Neuronal stem cell (in vitro differentiated cells): Measurements from ENCODE around the gene PLXNB1.
A peak's percentile ranks its signal among the peaks of the same experiment; 100 is the strongest.

Experiments
- DNase-seq: peaks from one replicate; pipeline ENCODE4 v3.0.0-alpha.2; 2013; ENCODE audit warnings: low spot score
- H2AFZ ChIP-seq: one replicate; pipeline ENCODE4 v1.6.1; 2013; ENCODE audit warnings: mild to moderate bottlenecking, low read length, inconsistent platforms
- H2AK5ac ChIP-seq: 2 replicates; pipeline ENCODE4 v1.6.1; 2013; ENCODE audit warnings: low read depth, mild to moderate bottlenecking, inconsistent platforms, low read length, moderate library complexity, mixed read lengths
- H2BK120ac ChIP-seq: 2 replicates; pipeline ENCODE4 v1.6.1; 2013; ENCODE audit warnings: low read depth, mild to moderate bottlenecking, inconsistent platforms, low read length, moderate library complexity, mixed read lengths
- H2BK12ac ChIP-seq: one replicate; pipeline ENCODE4 v1.6.1; 2013; ENCODE audit warnings: low read length, inconsistent platforms
- H2BK15ac ChIP-seq: 2 replicates; pipeline ENCODE4 v1.6.1; 2013; ENCODE audit warnings: mild to moderate bottlenecking, low read length, inconsistent platforms, mixed read lengths
- H2BK5ac ChIP-seq: one replicate; pipeline ENCODE4 v1.6.1; 2013; ENCODE audit warnings: inconsistent platforms, mild to moderate bottlenecking, low read length, moderate library complexity
- H3K14ac ChIP-seq: one replicate; pipeline ENCODE4 v1.6.1; 2013; ENCODE audit warnings: low read length, inconsistent platforms
- H3K18ac ChIP-seq: 2 replicates; pipeline ENCODE4 v1.6.1; 2013; ENCODE audit warnings: low read length, inconsistent platforms
- H3K23ac ChIP-seq: 2 replicates; pipeline ENCODE4 v1.6.1; 2013; ENCODE audit warnings: low read depth, mild to moderate bottlenecking, mixed read lengths, low read length, inconsistent platforms; ENCODE audit not compliant: poor library complexity
- H3K27ac ChIP-seq: replicated peaks from 3 replicates; pipeline ENCODE4 v1.5.1; 2013; ENCODE audit warnings: low read length, inconsistent platforms
- H3K27me3 ChIP-seq, 3 experiments: 2 replicates each; pipeline ENCODE4 v1.6.1; 2013; ENCODE audit warnings: low read length in 3 of 3, mild to moderate bottlenecking in 2 of 3, inconsistent platforms in 1 of 3, low read depth in 1 of 3, mixed read lengths in 1 of 3, moderate library complexity in 1 of 3; ENCODE audit not compliant: control insufficient read depth in 3 of 3, insufficient read depth in 3 of 3
- H3K36me3 ChIP-seq, 2 donors: replicated peaks in 1 of 2; 2 replicates each; pipeline ENCODE4 v1.6.1; 2013; ENCODE audit warnings: low read length in 2 of 2; ENCODE audit not compliant: control insufficient read depth in 2 of 2, insufficient read depth in 2 of 2
- H3K4ac ChIP-seq: 2 replicates; pipeline ENCODE4 v1.6.1; 2013; ENCODE audit warnings: inconsistent platforms, mild to moderate bottlenecking, low read length, moderate library complexity
- H3K4me1 ChIP-seq, 2 donors: 1 replicate in 1 of 2; 2 replicates in 1 of 2; pipeline ENCODE4 v1.6.1; 2013; ENCODE audit warnings: low read length in 2 of 2, low read depth in 1 of 2; ENCODE audit not compliant: control insufficient read depth in 2 of 2, insufficient read depth in 1 of 2
- H3K4me2 ChIP-seq: one replicate; pipeline ENCODE4 v1.6.1; 2013; ENCODE audit warnings: mild to moderate bottlenecking, low read length, inconsistent platforms; ENCODE audit not compliant: insufficient read depth, poor library complexity, severe bottlenecking
- H3K4me3 ChIP-seq, 2 donors: 2 replicates each; pipeline ENCODE4 v1.5.1; 2013; ENCODE audit warnings: low read length in 2 of 2, mild to moderate bottlenecking in 2 of 2, inconsistent platforms in 1 of 2, moderate library complexity in 1 of 2
- H3K79me1 ChIP-seq: one replicate; pipeline ENCODE4 v1.6.1; 2013; ENCODE audit warnings: low read depth, mild to moderate bottlenecking, inconsistent platforms, low read length, moderate library complexity
- H3K9ac ChIP-seq: one replicate; pipeline ENCODE4 v1.6.1; 2013; ENCODE audit warnings: mild to moderate bottlenecking, low read depth, low read length, inconsistent platforms; ENCODE audit not compliant: poor library complexity
- H3K9me3 ChIP-seq, 2 donors: replicated peaks in 1 of 2; 2 replicates each; pipeline versions ENCODE3 to v1.6.1; 2013; ENCODE audit warnings: low read length in 2 of 2, mild to moderate bottlenecking in 2 of 2, inconsistent platforms in 1 of 2, low read depth in 1 of 2, mixed read lengths in 1 of 2, moderate library complexity in 1 of 2; ENCODE audit not compliant: control insufficient read depth in 2 of 2, insufficient read depth in 1 of 2
- H4K8ac ChIP-seq: one replicate; pipeline ENCODE4 v1.6.1; 2013; ENCODE audit warnings: low read depth, mild to moderate bottlenecking, inconsistent platforms, low read length, moderate library complexity
- H4K91ac ChIP-seq: one replicate; pipeline ENCODE4 v1.6.1; 2013; ENCODE audit warnings: low read length, low read depth, mild to moderate bottlenecking, inconsistent platforms; ENCODE audit not compliant: poor library complexity
- WGBS, 2 donors: extraction: QIAGEN DNeasy Blood & Tissue Kit; methylation state at CpG; one replicate each; pipeline ENCODE4 v1.1.7; 2013; ENCODE audit warnings: missing lambda C conversion rate in 2 of 2, mixed read lengths in 1 of 2; ENCODE audit not compliant: insufficient read length in 2 of 2, insufficient replicate concordance in 1 of 2; ENCODE audit errors: extremely low coverage in 2 of 2; 5-methylcytosine and 5-hydroxymethylcytosine counted together

The PLXNB1 gene

GRCh38 chr3:48440590-48440958 lies 10.7 kb upstream of the PLXNB1 start:
- Histone ChIP-seq H3K36me3 (peaks cover 8 to 36% of the 10 kb centered on the region in 2 donors), H3K79me1 (peaks cover 7% of the 10 kb centered on the region), H2AK5ac (no peak overlapping the region), H3K18ac (peak overlapping the region; percentile 35), H4K8ac (no peak overlapping the region), H3K4ac (no peak overlapping the region), H3K14ac (peak overlapping the region; percentile 92), H3K4me1 (peaks cover 2 to 6% of the 10 kb centered on the region in 2 donors), H3K27ac (no peak overlapping the region), H3K27me3 (no peaks in the 10 kb centered on the region), H3K4me2 (peak overlapping the region; percentile 81), H3K23ac (peak overlapping the region; percentile 94), H4K91ac (no peak overlapping the region), H2BK15ac (no peak overlapping the region), H2BK12ac (no peak overlapping the region), H2BK120ac (no peak overlapping the region), H3K4me3 (peak overlapping the region; percentile 78 to 93), H3K9ac (peak overlapping the region; percentile 100), H2AFZ (peak overlapping the region; percentile 85), H3K9me3 (no peaks in the 10 kb centered on the region), H2BK5ac (no peak overlapping the region)
- no CpG with 5 or more reads among the region's 21 CpGs for WGBS, 2 donors
- DNase-seq = no peak

- peaks cover 2 to 6% of the 10 kb centered on the region in 2 donors for H3K4me1 ChIP-seq
- no CpG with 5 or more reads among the region's 54 CpGs for WGBS, 2 donors
- peak within 1 kb of the TSS; percentile 94 for H3K18ac ChIP-seq
- no peak within 1 kb of the TSS for H2BK120ac ChIP-seq
- peak within 1 kb of the TSS; percentile 75 for H3K27ac ChIP-seq
- peak within 1 kb of the TSS; percentile 81 for H3K4me2 ChIP-seq
- H3K14ac ChIP-seq = peak within 1 kb of the TSS; percentile 92
- peak within 1 kb of the TSS; percentile 94 for H3K23ac ChIP-seq
- H4K8ac ChIP-seq = no peak within 1 kb of the TSS
- no peak within 1 kb of the TSS for H2BK5ac ChIP-seq
- H2BK12ac ChIP-seq = no peak within 1 kb of the TSS
- peak within 1 kb of the TSS; percentile 78 to 93 for H3K4me3 ChIP-seq
- H2AK5ac ChIP-seq = no peak within 1 kb of the TSS
- H3K79me1 ChIP-seq = peaks cover 8% of the 10 kb centered on the region
- no peak within 1 kb of the TSS for H4K91ac ChIP-seq
- H3K27me3 ChIP-seq = no peaks in the 10 kb centered on the region
- peak within 1 kb of the TSS; percentile 85 for H2AFZ ChIP-seq
- H3K4ac ChIP-seq = no peak within 1 kb of the TSS
- H3K9me3 ChIP-seq = no peaks in the 10 kb centered on the region
- H2BK15ac ChIP-seq = no peak within 1 kb of the TSS
- H3K36me3 ChIP-seq = peaks cover 8 to 36% of the 10 kb centered on the region in 2 donors
- peak within 1 kb of the TSS; percentile 100 for H3K9ac ChIP-seq
- DNase-seq = peak; percentile 92
Observed at GRCh38 chr3:48439820-48440589, 10.1 kb upstream of the PLXNB1 start, which contains the start of the genes CCDC51 and TMA7. Gene CCDC51, minus strand, starts transcription at chr3:48440119. Its CDS starts 4,991 bp downstream, at chr3:48435128. Gene TMA7, plus strand, starts transcription at chr3:48440257. Its CDS starts 40 bp downstream, at chr3:48440297.

- H2BK15ac ChIP-seq = no peak overlapping the region
- no peaks in the 10 kb centered on the region for H3K9me3 ChIP-seq
- no peak overlapping the region for H3K27ac ChIP-seq
- peaks cover 16 to 37% of the 10 kb centered on the region in 2 donors for H3K36me3 ChIP-seq
- peaks cover 9% of the 10 kb centered on the region for H3K79me1 ChIP-seq
- H3K27me3 ChIP-seq = no peaks in the 10 kb centered on the region
- peaks cover 6 to 12% of the 10 kb centered on the region in 2 donors for H3K4me1 ChIP-seq
- H2BK12ac ChIP-seq = no peak overlapping the region
- H2BK120ac ChIP-seq = no peak overlapping the region
- no peak for DNase-seq
- no peak overlapping the region for H4K8ac ChIP-seq
- H3K18ac ChIP-seq = no peak overlapping the region
- no CpG with 5 or more reads among the region's 4 CpGs for WGBS, 2 donors
- H3K9ac ChIP-seq = no peak overlapping the region
- no peak overlapping the region for H3K4me3 ChIP-seq
- H2BK5ac ChIP-seq = no peak overlapping the region
- H2AFZ ChIP-seq = no peak overlapping the region
- no peak overlapping the region for H4K91ac ChIP-seq
- H3K4ac ChIP-seq = no peak overlapping the region
- no peak overlapping the region for H3K4me2 ChIP-seq
- H2AK5ac ChIP-seq = no peak overlapping the region
- H3K23ac ChIP-seq = no peak overlapping the region
- no peak overlapping the region for H3K14ac ChIP-seq
Observed at GRCh38 chr3:48437812-48438211, 7.9 kb upstream of the PLXNB1 start.

- DNase-seq = no peak
- no peak overlapping the region for H4K8ac ChIP-seq
- H3K4me1 ChIP-seq = peaks cover 6 to 17% of the 10 kb centered on the region in 2 donors
- peaks cover 17 to 38% of the 10 kb centered on the region in 2 donors for H3K36me3 ChIP-seq
- no peak overlapping the region for H2AFZ ChIP-seq
- H2BK15ac ChIP-seq = no peak overlapping the region
- no peak overlapping the region for H3K4ac ChIP-seq
- no peak overlapping the region for H3K23ac ChIP-seq
- no peak overlapping the region for H2BK120ac ChIP-seq
- no peaks in the 10 kb centered on the region for H3K27me3 ChIP-seq
- no peak overlapping the region for H3K14ac ChIP-seq
- H3K9me3 ChIP-seq = no peaks in the 10 kb centered on the region
- H3K27ac ChIP-seq = no peak overlapping the region
- no peak overlapping the region for H2AK5ac ChIP-seq
- H3K4me2 ChIP-seq = no peak overlapping the region
- no CpG with 5 or more reads among the region's 7 CpGs for WGBS, 2 donors
- no peak overlapping the region for H2BK5ac ChIP-seq
- H3K4me3 ChIP-seq = no peak overlapping the region
- H3K79me1 ChIP-seq = peaks cover 9% of the 10 kb centered on the region
- no peak overlapping the region for H2BK12ac ChIP-seq
- H3K18ac ChIP-seq = no peak overlapping the region
- H4K91ac ChIP-seq = no peak overlapping the region
- H3K9ac ChIP-seq = no peak overlapping the region
Observed at GRCh38 chr3:48436855-48437254, 7.0 kb upstream of the PLXNB1 start.
